ENCODE data around the gene POLE2. TPM values are rescaled to one million over a fixed set of nuclear protein-coding genes. Genes with fewer than 3 reads are reported as not detected.
A peak's percentile ranks its signal among the peaks of the same experiment; 100 is the strongest.

POLE2 gene
- total RNA-seq, 1 experiment from 2014 or later: 3.8 TPM

- Mint-ChIP-seq H3K9me3 (ENCODE audit: unreplicated experiment) (no peaks in the 10 kb centered on the region), H3K27ac (ENCODE audit: low read depth, unreplicated experiment) (no peak overlapping the region), H3K27me3 (ENCODE audit: insufficient read depth, unreplicated experiment) (no peaks in the 10 kb centered on the region), H3K4me1 (ENCODE audit: insufficient read depth, unreplicated experiment) (peaks cover 2% of the 10 kb centered on the region), H3K4me3 (ENCODE audit: unreplicated experiment) (no peak overlapping the region), H3K36me3 (ENCODE audit: insufficient read depth, unreplicated experiment) (peaks cover 42% of the 10 kb centered on the region)
- no TSS peak for BruUV-seq (replicated peaks)
- DNase-seq (ENCODE audit: unreplicated experiment): no peak
- TF ChIP-seq, protein P1, sequence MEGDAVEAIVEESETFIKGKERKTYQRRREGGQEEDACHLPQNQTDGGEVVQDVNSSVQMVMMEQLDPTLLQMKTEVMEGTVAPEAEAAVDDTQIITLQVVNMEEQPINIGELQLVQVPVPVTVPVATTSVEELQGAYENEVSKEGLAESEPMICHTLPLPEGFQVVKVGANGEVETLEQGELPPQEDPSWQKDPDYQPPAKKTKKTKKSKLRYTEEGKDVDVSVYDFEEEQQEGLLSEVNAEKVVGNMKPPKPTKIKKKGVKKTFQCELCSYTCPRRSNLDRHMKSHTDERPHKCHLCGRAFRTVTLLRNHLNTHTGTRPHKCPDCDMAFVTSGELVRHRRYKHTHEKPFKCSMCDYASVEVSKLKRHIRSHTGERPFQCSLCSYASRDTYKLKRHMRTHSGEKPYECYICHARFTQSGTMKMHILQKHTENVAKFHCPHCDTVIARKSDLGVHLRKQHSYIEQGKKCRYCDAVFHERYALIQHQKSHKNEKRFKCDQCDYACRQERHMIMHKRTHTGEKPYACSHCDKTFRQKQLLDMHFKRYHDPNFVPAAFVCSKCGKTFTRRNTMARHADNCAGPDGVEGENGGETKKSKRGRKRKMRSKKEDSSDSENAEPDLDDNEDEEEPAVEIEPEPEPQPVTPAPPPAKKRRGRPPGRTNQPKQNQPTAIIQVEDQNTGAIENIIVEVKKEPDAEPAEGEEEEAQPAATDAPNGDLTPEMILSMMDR (IDR thresholded peaks at IDR 0.05; ENCODE audit: unreplicated experiment): no peak
- CTCF ChIA-PET: interaction anchor here (1.0 kb wide), 1 partner anchor 25 kb away, joined by 4 read pairs; no protein-coding TSS in a partner anchor
- intact Hi-C loops (cut with micrococcal nuclease): no loop called here
- POLR2A ChIA-PET: interaction anchor here (1.0 to 1.1 kb wide), 2 partner anchors 8 to 26 kb away, joined by 3 to 7 read pairs; partner anchors contain the start of genes MGAT2, RPL36AL and RPS29
Observed at GRCh38 chr14:49612251-49612650, 75.8 kb downstream of the POLE2 start.

- ChIA-PET POLR2A (interaction anchor here (1.0 to 1.9 kb wide), 3 partner anchors 9 to 21 kb away, joined by 4 to 7 read pairs (median 7); partner anchors contain the start of genes LRR1 and RPL36AL), CTCF (interaction anchor here (2.3 kb wide), 1 partner anchor 20 kb away, joined by 6 read pairs; no protein-coding TSS in a partner anchor)
- H3K27ac Mint-ChIP-seq (ENCODE audit: low read depth, unreplicated experiment): no peak overlapping the region
- no peaks in the 10 kb centered on the region for H3K27me3 Mint-ChIP-seq (ENCODE audit: insufficient read depth, unreplicated experiment)
- H3K4me1 Mint-ChIP-seq (ENCODE audit: insufficient read depth, unreplicated experiment): no peaks in the 10 kb centered on the region
- no peak overlapping the region for H3K4me3 Mint-ChIP-seq (ENCODE audit: unreplicated experiment)
- H3K9me3 Mint-ChIP-seq (ENCODE audit: unreplicated experiment): no peaks in the 10 kb centered on the region
- intact Hi-C loops (cut with micrococcal nuclease): no loop called here
- BruUV-seq (replicated peaks): no TSS peak
- peaks cover 31% of the 10 kb centered on the region for H3K36me3 Mint-ChIP-seq (ENCODE audit: insufficient read depth, unreplicated experiment)
- DNase-seq (ENCODE audit: unreplicated experiment): no peak
- TF ChIP-seq, protein P1 (IDR thresholded peaks at IDR 0.05; ENCODE audit: unreplicated experiment): no peak
Observed at GRCh38 chr14:49607583-49607982, 80.4 kb downstream of the POLE2 start.

- peak within 1 kb of the TSS; percentile 99 for H3K27ac Mint-ChIP-seq (ENCODE audit: low read depth, unreplicated experiment)
- no peaks in the 10 kb centered on the region for H3K9me3 Mint-ChIP-seq (ENCODE audit: unreplicated experiment)
- no peaks in the 10 kb centered on the region for H3K27me3 Mint-ChIP-seq (ENCODE audit: insufficient read depth, unreplicated experiment)
- ChIA-PET POLR2A (interaction anchor here (0.6 to 8.6 kb wide), 10 partner anchors 9 to 181 kb away, joined by 3 to 180 read pairs (median 9); partner anchors contain the start of genes DNAAF2, KLHDC2, MGAT2 and RPL36AL), CTCF (interaction anchor here (0.6 to 2.4 kb wide), 9 partner anchors 11 to 560 kb away, joined by 3 to 10 read pairs (median 4); partner anchors contain the start of genes KLHDC2, MGAT2, RPL36AL and RPS29)
- peak; percentile 87 for DNase-seq (ENCODE audit: unreplicated experiment)
- TF ChIP-seq, protein P1 (IDR thresholded peaks at IDR 0.05; ENCODE audit: unreplicated experiment): no peak
- no TSS peak for BruUV-seq (replicated peaks)
- peak within 1 kb of the TSS; percentile 98 for H3K4me3 Mint-ChIP-seq (ENCODE audit: unreplicated experiment)
- intact Hi-C loops (cut with micrococcal nuclease): loop anchor here (2.0 kb wide), 1 partner anchor 34 kb away; no protein-coding TSS in a partner anchor
- H3K4me1 Mint-ChIP-seq (ENCODE audit: insufficient read depth, unreplicated experiment): peaks cover 6% of the 10 kb centered on the region
- no peaks in the 10 kb centered on the region for H3K36me3 Mint-ChIP-seq (ENCODE audit: insufficient read depth, unreplicated experiment)
Observed at GRCh38 chr14:49598485-49599300, 89.3 kb downstream of the POLE2 start, which contains the start of gene LRR1. Gene LRR1 (plus strand): TSS chr14:49598940. CDS start chr14:49599021, 81 bp downstream.

DNA sequence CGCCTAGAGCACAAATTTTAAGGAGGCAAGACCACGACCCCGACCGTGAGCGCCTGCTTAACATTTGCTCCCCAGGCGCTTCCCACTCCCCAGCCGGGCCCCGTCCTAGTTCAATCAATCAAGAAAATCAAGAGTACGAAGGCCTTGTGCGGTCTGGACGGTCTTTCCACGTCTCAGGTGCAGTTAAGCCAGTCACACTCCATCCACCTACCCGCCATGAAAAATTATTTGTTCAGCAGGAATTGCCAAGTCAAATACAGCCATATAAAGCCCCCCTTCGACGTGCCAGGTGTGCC lies 89.9 kb downstream of the POLE2 start:
- BruUV-seq (replicated peaks): no TSS peak
- H3K4me1 Mint-ChIP-seq (ENCODE audit: insufficient read depth, unreplicated experiment): peaks cover 6% of the 10 kb centered on the region
- H3K4me3 Mint-ChIP-seq (ENCODE audit: unreplicated experiment): peak overlapping the region; percentile 98
- H3K27me3 Mint-ChIP-seq (ENCODE audit: insufficient read depth, unreplicated experiment): no peaks in the 10 kb centered on the region
- no peaks in the 10 kb centered on the region for H3K36me3 Mint-ChIP-seq (ENCODE audit: insufficient read depth, unreplicated experiment)
- POLR2A ChIA-PET: interaction anchor here (1.0 to 8.6 kb wide), 6 partner anchors 10 to 170 kb away, joined by 3 to 180 read pairs (median 24); partner anchors contain the start of genes DNAAF2, KLHDC2, MGAT2 and RPL36AL
- no peaks in the 10 kb centered on the region for H3K9me3 Mint-ChIP-seq (ENCODE audit: unreplicated experiment)
- CTCF ChIA-PET: interaction anchor here (1.2 to 2.4 kb wide), 5 partner anchors 11 to 171 kb away, joined by 3 to 10 read pairs (median 6); partner anchors contain the start of genes KLHDC2, MGAT2, RPL36AL and RPS29
- TF ChIP-seq, protein P1 (IDR thresholded peaks at IDR 0.05; ENCODE audit: unreplicated experiment): no peak
- peak overlapping the region; percentile 99 for H3K27ac Mint-ChIP-seq (ENCODE audit: low read depth, unreplicated experiment)
- no peak for DNase-seq (ENCODE audit: unreplicated experiment)
- intact Hi-C loops (cut with micrococcal nuclease): loop anchor here (2.0 kb wide), 1 partner anchor 35 kb away; no protein-coding TSS in a partner anchor

Data from MCF 10A (cell line).